ENCODE results near the gene DTL.

The DTL gene

DNA sequence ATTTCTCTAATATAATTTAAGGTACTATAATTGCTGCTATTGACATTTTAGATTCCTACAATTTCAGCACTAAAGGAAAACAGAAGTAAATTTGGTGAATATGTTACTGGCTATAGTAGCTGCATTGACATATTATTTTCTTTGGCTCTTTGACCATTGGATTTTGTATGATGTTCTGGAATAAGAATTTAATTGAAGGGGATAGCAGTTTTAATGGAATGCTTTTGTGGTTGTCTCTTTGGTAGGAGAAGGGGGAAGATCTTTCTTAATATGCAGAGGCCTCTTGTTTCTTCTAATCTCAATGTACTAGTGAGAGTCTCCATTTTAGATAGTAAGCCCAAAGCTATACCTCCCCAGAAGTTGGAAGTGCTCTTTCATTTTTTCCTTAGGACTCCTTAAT lies 6.9 kb downstream of the DTL start:
- Histone ChIP-seq H3K36me3 (replicated peaks) (no peaks in the 10 kb centered on the region), H3K27ac (no peak overlapping the region), H3K4me3 (ENCODE audit: low read depth, low read length) (no peak overlapping the region), H3K27me3 (replicated peaks) (no peaks in the 10 kb centered on the region)
- no peak for DNase-seq
- TF ChIP-seq, protein P1, sequence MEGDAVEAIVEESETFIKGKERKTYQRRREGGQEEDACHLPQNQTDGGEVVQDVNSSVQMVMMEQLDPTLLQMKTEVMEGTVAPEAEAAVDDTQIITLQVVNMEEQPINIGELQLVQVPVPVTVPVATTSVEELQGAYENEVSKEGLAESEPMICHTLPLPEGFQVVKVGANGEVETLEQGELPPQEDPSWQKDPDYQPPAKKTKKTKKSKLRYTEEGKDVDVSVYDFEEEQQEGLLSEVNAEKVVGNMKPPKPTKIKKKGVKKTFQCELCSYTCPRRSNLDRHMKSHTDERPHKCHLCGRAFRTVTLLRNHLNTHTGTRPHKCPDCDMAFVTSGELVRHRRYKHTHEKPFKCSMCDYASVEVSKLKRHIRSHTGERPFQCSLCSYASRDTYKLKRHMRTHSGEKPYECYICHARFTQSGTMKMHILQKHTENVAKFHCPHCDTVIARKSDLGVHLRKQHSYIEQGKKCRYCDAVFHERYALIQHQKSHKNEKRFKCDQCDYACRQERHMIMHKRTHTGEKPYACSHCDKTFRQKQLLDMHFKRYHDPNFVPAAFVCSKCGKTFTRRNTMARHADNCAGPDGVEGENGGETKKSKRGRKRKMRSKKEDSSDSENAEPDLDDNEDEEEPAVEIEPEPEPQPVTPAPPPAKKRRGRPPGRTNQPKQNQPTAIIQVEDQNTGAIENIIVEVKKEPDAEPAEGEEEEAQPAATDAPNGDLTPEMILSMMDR (IDR thresholded peaks at IDR 0.05; ENCODE audit: low read depth, low read length, missing control alignments): no peak
- in situ Hi-C loops (cut with HindIII; ENCODE audit: low pct_ligation_motif_present, low sequenced_read_pairs): no loop called here

DNA sequence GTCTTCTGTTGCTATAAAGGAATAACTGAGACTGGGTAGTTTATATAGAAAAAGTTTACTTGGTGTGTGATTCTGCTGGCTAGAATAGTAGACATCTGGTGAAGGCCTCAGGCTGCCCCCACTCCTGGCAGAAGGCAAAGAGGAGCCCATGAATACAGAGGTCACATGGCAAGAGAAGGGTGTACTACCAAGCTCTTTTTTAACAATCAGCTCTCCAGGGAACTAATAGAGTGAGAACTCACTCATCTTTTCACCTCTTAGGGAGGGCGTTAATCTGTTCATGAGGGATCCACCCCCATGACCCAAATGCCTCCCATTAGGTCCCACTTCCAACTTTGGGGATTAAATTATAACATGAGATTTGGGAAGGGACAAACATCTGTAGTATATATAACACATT lies 9.3 kb downstream of the DTL start:
- no peaks in the 10 kb centered on the region for H3K36me3 ChIP-seq (replicated peaks)
- H3K27me3 ChIP-seq (replicated peaks): no peaks in the 10 kb centered on the region
- no peak overlapping the region for H3K27ac ChIP-seq
- no peak overlapping the region for H3K4me3 ChIP-seq (ENCODE audit: low read depth, low read length)
- in situ Hi-C loops (cut with HindIII; ENCODE audit: low pct_ligation_motif_present, low sequenced_read_pairs): no loop called here
- TF ChIP-seq, protein P1 (IDR thresholded peaks at IDR 0.05; ENCODE audit: low read depth, low read length, missing control alignments): no peak
- DNase-seq: no peak

DNA sequence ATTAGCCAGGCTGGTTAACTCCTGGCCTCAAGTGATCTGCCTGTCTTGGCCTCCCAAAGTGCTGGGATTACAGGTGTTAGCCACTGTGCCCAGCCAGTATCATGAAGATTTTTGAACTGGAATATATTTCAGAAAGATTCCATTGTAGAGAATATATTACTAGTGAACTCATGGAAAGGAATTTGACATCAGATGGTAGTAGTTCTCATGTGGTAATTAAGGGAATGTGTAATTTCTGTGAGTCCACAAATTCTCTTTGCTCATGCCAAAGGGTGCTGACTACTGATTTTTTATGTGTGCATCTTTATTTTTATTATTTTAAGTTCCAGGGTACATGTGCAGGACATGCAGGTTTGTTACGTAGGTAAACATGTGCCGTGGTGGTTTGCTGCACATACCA lies 10.4 kb downstream of the DTL start:
- Histone ChIP-seq H3K4me3 (ENCODE audit: low read depth, low read length) (no peak overlapping the region), H3K27ac (no peak overlapping the region), H3K36me3 (replicated peaks) (no peaks in the 10 kb centered on the region), H3K27me3 (replicated peaks) (no peaks in the 10 kb centered on the region)
- TF ChIP-seq, protein P1 (IDR thresholded peaks at IDR 0.05; ENCODE audit: low read depth, low read length, missing control alignments): no peak
- in situ Hi-C loops (cut with HindIII; ENCODE audit: low pct_ligation_motif_present, low sequenced_read_pairs): no loop called here
- no peak for DNase-seq

DNA sequence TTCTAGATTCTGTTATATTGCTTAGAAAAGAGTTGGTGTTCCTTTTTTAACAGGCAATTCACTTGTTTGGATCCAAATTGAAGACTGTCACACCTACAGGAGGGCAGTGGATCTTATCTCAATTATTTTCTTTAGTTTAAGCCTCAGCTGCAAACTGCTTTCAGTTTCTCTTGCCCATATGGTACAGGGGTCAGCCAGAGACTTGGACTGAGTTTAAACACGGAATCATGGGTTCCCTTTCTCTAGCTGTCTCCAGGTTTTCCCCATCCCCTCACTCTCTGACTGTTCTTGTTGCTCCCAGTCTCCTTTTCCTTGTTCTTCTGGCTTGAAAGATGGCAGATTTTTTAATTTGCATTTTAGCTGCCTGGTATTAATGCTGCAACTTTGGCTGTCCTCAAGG lies 18.4 kb downstream of the DTL start:
- in situ Hi-C loops (cut with HindIII; ENCODE audit: low pct_ligation_motif_present, low sequenced_read_pairs): no loop called here
- H3K27me3 ChIP-seq (replicated peaks): no peaks in the 10 kb centered on the region
- TF ChIP-seq, protein P1 (IDR thresholded peaks at IDR 0.05; ENCODE audit: low read depth, low read length, missing control alignments): no peak
- no peaks in the 10 kb centered on the region for H3K36me3 ChIP-seq (replicated peaks)
- H3K27ac ChIP-seq: no peak overlapping the region
- no peak overlapping the region for H3K4me3 ChIP-seq (ENCODE audit: low read depth, low read length)
- DNase-seq: no peak

DNA sequence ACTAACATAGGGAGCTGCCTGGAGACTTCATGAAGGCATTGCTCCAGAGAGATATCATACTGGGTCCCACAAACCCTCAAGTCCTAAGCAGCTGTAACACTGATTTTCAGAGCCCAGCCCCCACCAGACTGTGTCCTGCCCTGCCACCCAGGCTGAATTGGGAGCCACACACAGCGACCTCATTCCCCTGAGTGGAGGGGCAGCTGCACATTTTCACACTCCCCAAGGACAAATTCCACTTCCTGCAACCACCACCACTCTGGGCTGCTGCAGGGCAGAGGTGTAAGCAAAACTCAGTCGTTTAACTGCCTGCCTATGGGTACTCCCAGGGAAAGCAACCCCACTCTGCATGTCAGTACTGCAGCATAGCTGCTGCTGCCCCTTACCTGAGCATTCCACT lies 19.8 kb downstream of the DTL start:
- no peaks in the 10 kb centered on the region for H3K36me3 ChIP-seq (replicated peaks)
- in situ Hi-C loops (cut with HindIII; ENCODE audit: low pct_ligation_motif_present, low sequenced_read_pairs): no loop called here
- H3K4me3 ChIP-seq (ENCODE audit: low read depth, low read length): no peak overlapping the region
- no peak overlapping the region for H3K27ac ChIP-seq
- TF ChIP-seq, protein P1 (IDR thresholded peaks at IDR 0.05; ENCODE audit: low read depth, low read length, missing control alignments): no peak
- no peaks in the 10 kb centered on the region for H3K27me3 ChIP-seq (replicated peaks)
- no peak for DNase-seq

DNA sequence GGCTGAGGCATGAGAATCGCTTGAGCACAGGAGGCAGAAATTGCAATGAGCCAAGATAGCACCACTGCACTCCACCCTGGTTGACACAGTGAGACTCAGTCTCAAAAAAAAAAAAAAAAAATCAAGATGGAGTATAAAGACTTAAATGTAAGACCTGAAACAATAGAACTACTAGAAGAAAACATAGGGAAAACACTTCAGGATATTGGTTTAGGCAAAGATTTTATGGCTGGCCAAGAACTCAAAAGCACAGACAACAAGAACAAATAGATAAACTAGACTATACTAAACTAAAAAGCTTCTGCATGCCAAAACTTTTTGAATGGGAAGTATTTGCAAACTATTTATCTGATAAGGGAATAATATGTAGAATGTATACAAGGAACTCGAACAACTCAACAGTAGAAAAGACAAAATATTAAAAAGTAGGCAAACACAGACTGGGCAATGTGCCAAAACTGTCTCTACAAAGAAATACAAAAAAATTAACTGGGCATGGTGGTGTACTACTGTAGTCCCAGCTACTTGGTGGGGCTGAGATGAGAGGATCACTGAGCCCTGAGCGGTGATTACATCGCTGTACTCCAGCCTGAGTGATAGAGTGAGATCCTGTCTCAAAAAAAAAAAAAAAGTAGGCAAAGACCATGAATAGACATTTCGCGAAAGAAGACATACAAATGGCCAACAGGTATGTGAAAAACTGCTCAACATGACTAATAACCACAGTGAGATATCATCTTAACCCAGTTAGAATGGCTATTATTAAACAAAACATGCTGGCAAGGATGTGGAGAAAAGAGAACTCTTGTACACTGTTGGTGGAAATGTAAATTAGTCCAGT lies 25.3 kb downstream of the DTL start:
- Histone ChIP-seq H3K27ac (no peak overlapping the region), H3K36me3 (replicated peaks) (no peaks in the 10 kb centered on the region), H3K27me3 (replicated peaks) (no peaks in the 10 kb centered on the region), H3K4me3 (ENCODE audit: low read depth, low read length) (no peak overlapping the region)
- TF ChIP-seq, protein P1 (IDR thresholded peaks at IDR 0.05; ENCODE audit: low read depth, low read length, missing control alignments): no peak
- in situ Hi-C loops (cut with HindIII; ENCODE audit: low pct_ligation_motif_present, low sequenced_read_pairs): no loop called here
- DNase-seq: no peak
